Dendritic cell treated with granulocyte-macrophage colony-stimulating factor and Interleukin-4, amounts not matched to agents 40 ng/mL and 50 ng/mL, for 4 days (primary cell): Measurements from ENCODE around the gene ALDH3A1.

ENCODE experiments used
- H3K27ac Mint-ChIP-seq: one replicate; pipeline ENCODE4 v1.8.0; 2022; ENCODE audit warnings: mild to moderate bottlenecking, mixed read lengths
- H3K27me3 Mint-ChIP-seq: one replicate; pipeline ENCODE4 v1.8.0; 2022; ENCODE audit warnings: mild to moderate bottlenecking, mixed read lengths
- H3K36me3 Mint-ChIP-seq: one replicate; pipeline ENCODE4 v1.8.0; 2022; ENCODE audit warnings: low read depth, mixed read lengths
- H3K4me1 Mint-ChIP-seq: one replicate; pipeline ENCODE4 v1.8.0; 2022; ENCODE audit warnings: low read depth, mixed read lengths
- H3K4me3 Mint-ChIP-seq: one replicate; pipeline ENCODE4 v1.8.0; 2022; ENCODE audit warnings: mild to moderate bottlenecking, moderate library complexity, mixed read lengths
- H3K9me3 Mint-ChIP-seq: one replicate; pipeline ENCODE4 v1.8.0; 2022; ENCODE audit warnings: mixed read lengths
- intact Hi-C: fragments of 100-400 bp; cut with micrococcal nuclease; formaldehyde crosslinking; loops from one replicate; pipeline ENCODE4 v1.15.0; 2022

Gene ALDH3A1

GRCh38 chr17:19726631-19727376 is 21.3 kb downstream of the ALDH3A1 start:
- Mint-ChIP-seq H3K36me3 (no peaks in the 10 kb centered on the region), H3K27ac (peak overlapping the region; percentile 63), H3K4me1 (peaks cover 62% of the 10 kb centered on the region), H3K27me3 (peaks cover 4% of the 10 kb centered on the region), H3K9me3 (no peaks in the 10 kb centered on the region), H3K4me3 (no peak overlapping the region)
- intact Hi-C loops, result no loop called here

- H3K9me3 Mint-ChIP-seq, result no peaks in the 10 kb centered on the region
- H3K27ac Mint-ChIP-seq, result peak overlapping the region; percentile 87
- peaks cover 3% of the 10 kb centered on the region for H3K27me3 Mint-ChIP-seq
- H3K36me3 Mint-ChIP-seq, result no peaks in the 10 kb centered on the region
- intact Hi-C loops, result no loop called here
- H3K4me3 Mint-ChIP-seq, result peak overlapping the region; percentile 57
- peaks cover 57% of the 10 kb centered on the region for H3K4me1 Mint-ChIP-seq
Measured at GRCh38 chr17:19725486-19725885, 22.6 kb downstream of the ALDH3A1 start.

GRCh38 chr17:19724501-19725420 is 23.3 kb downstream of the ALDH3A1 start:
- Mint-ChIP-seq H3K4me1 (peaks cover 58% of the 10 kb centered on the region), H3K27ac (peak overlapping the region; percentile 87)
- intact Hi-C loops, result no loop called here

GRCh38 chr17:19723964-19724363 is 24.1 kb downstream of the ALDH3A1 start:
- no peaks in the 10 kb centered on the region for H3K36me3 Mint-ChIP-seq
- intact Hi-C loops, result no loop called here
- H3K4me3 Mint-ChIP-seq, result peak overlapping the region; percentile 23
- peak overlapping the region; percentile 87 for H3K27ac Mint-ChIP-seq
- peaks cover 54% of the 10 kb centered on the region for H3K4me1 Mint-ChIP-seq
- peaks cover 4% of the 10 kb centered on the region for H3K27me3 Mint-ChIP-seq
- no peaks in the 10 kb centered on the region for H3K9me3 Mint-ChIP-seq

More at GRCh38 chr17:19724501-19725420, 23.3 kb downstream of the ALDH3A1 start:
- Mint-ChIP-seq H3K27me3 (peaks cover 4% of the 10 kb centered on the region), H3K36me3 (no peaks in the 10 kb centered on the region), H3K4me3 (peak overlapping the region; percentile 57), H3K9me3 (no peaks in the 10 kb centered on the region)

- H3K27ac Mint-ChIP-seq, result peak overlapping the region; percentile 6
- H3K9me3 Mint-ChIP-seq, result no peaks in the 10 kb centered on the region
- intact Hi-C loops, result no loop called here
Measured at GRCh38 chr17:19720631-19721426, 27.3 kb downstream of the ALDH3A1 start.

GRCh38 chr17:19720210-19720475 is 28.0 kb downstream of the ALDH3A1 start:
- intact Hi-C loops, result no loop called here
- Mint-ChIP-seq H3K9me3 (no peaks in the 10 kb centered on the region), H3K27ac (peak overlapping the region; percentile 6), H3K36me3 (no peaks in the 10 kb centered on the region), H3K4me1 (peaks cover 29% of the 10 kb centered on the region), H3K4me3 (no peak overlapping the region), H3K27me3 (peaks cover 4% of the 10 kb centered on the region)

More at GRCh38 chr17:19720631-19721426, 27.3 kb downstream of the ALDH3A1 start:
- Mint-ChIP-seq H3K36me3 (no peaks in the 10 kb centered on the region), H3K4me3 (no peak overlapping the region), H3K4me1 (peaks cover 35% of the 10 kb centered on the region), H3K27me3 (peaks cover 4% of the 10 kb centered on the region)

- intact Hi-C loops, result no loop called here
Measured at GRCh38 chr17:19719355-19720209, 28.5 kb downstream of the ALDH3A1 start.

GRCh38 chr17:19718613-19719354 is 29.3 kb downstream of the ALDH3A1 start:
- H3K27me3 Mint-ChIP-seq, result peaks cover 4% of the 10 kb centered on the region
- intact Hi-C loops, result no loop called here
- peaks cover 17% of the 10 kb centered on the region for H3K4me1 Mint-ChIP-seq
- no peak overlapping the region for H3K4me3 Mint-ChIP-seq
- no peaks in the 10 kb centered on the region for H3K9me3 Mint-ChIP-seq
- H3K27ac Mint-ChIP-seq, result no peak overlapping the region
- no peaks in the 10 kb centered on the region for H3K36me3 Mint-ChIP-seq

More at GRCh38 chr17:19719355-19720209, 28.5 kb downstream of the ALDH3A1 start:
- no peak overlapping the region for H3K4me3 Mint-ChIP-seq
- no peaks in the 10 kb centered on the region for H3K36me3 Mint-ChIP-seq
- no peak overlapping the region for H3K27ac Mint-ChIP-seq
- H3K4me1 Mint-ChIP-seq, result peaks cover 25% of the 10 kb centered on the region
- peaks cover 4% of the 10 kb centered on the region for H3K27me3 Mint-ChIP-seq
- H3K9me3 Mint-ChIP-seq, result no peaks in the 10 kb centered on the region

GRCh38 chr17:19718041-19718612 is 30.0 kb downstream of the ALDH3A1 start:
- no peaks in the 10 kb centered on the region for H3K36me3 Mint-ChIP-seq
- H3K27me3 Mint-ChIP-seq, result peaks cover 4% of the 10 kb centered on the region
- no peaks in the 10 kb centered on the region for H3K9me3 Mint-ChIP-seq
- peaks cover 17% of the 10 kb centered on the region for H3K4me1 Mint-ChIP-seq
- no peak overlapping the region for H3K27ac Mint-ChIP-seq
- intact Hi-C loops, result no loop called here
- H3K4me3 Mint-ChIP-seq, result no peak overlapping the region

GRCh38 chr17:19717411-19717908 is 30.6 kb downstream of the ALDH3A1 start:
- H3K9me3 Mint-ChIP-seq, result no peaks in the 10 kb centered on the region
- H3K36me3 Mint-ChIP-seq, result no peaks in the 10 kb centered on the region
- peaks cover 17% of the 10 kb centered on the region for H3K4me1 Mint-ChIP-seq
- H3K27me3 Mint-ChIP-seq, result peaks cover 4% of the 10 kb centered on the region
- no peak overlapping the region for H3K4me3 Mint-ChIP-seq
- H3K27ac Mint-ChIP-seq, result no peak overlapping the region
- intact Hi-C loops, result no loop called here

- H3K4me1 Mint-ChIP-seq, result peaks cover 17% of the 10 kb centered on the region
- no peaks in the 10 kb centered on the region for H3K9me3 Mint-ChIP-seq
- H3K27me3 Mint-ChIP-seq, result peaks cover 1% of the 10 kb centered on the region
- no peaks in the 10 kb centered on the region for H3K36me3 Mint-ChIP-seq
- no peak overlapping the region for H3K27ac Mint-ChIP-seq
- intact Hi-C loops, result no loop called here
- no peak overlapping the region for H3K4me3 Mint-ChIP-seq
Measured at GRCh38 chr17:19717031-19717360, 31.1 kb downstream of the ALDH3A1 start.
